HCT116 (cell line): Measurements from ENCODE around the gene KRCC1.

Source experiments
- ATF3 ChIP-seq: IDR thresholded peaks from 2 replicates; pipeline ENCODE4 v1.6.1; 2012
- CTCF ChIP-seq, 3 experiments: fragments of 200-600 bp in 1 of 3; sonication (generic) in 1 of 3; IDR thresholded peaks in 2 of 3; conservative IDR thresholded peaks in 1 of 3; 2 replicates each; pipeline ENCODE4 v1.5.1; 2012 to 2017; ENCODE audit warnings: low read depth in 2 of 3, low read length in 2 of 3, antibody characterized with exemption in 1 of 3, borderline replicate concordance in 1 of 3, control low read depth in 1 of 3, mild to moderate bottlenecking in 1 of 3, mixed read lengths in 1 of 3, mixed run types in 1 of 3, moderate library complexity in 1 of 3; ENCODE audit not compliant: insufficient read depth in 1 of 3
- EZH2 ChIP-seq: fragments of 200-600 bp; sonication (generic); IDR thresholded peaks from 2 replicates; pipeline ENCODE4 v1.6.1; 2017; ENCODE audit warnings: antibody characterized with exemption, mixed run types
- POLR2A ChIP-seq: IDR thresholded peaks from 2 replicates; pipeline ENCODE4 v1.7.0; 2011; ENCODE audit warnings: borderline replicate concordance; ENCODE audit not compliant: insufficient read depth, insufficient read length; ENCODE audit errors: extremely low read depth
- POLR2AphosphoS5 ChIP-seq: IDR thresholded peaks from 2 replicates; pipeline ENCODE4 v1.6.1; 2011; ENCODE audit warnings: mild to moderate bottlenecking, low read depth, low read length, moderate library complexity
- SP1 ChIP-seq: IDR thresholded peaks from 2 replicates; pipeline ENCODE4 v1.6.1; 2012; ENCODE audit warnings: low read depth

DNA sequence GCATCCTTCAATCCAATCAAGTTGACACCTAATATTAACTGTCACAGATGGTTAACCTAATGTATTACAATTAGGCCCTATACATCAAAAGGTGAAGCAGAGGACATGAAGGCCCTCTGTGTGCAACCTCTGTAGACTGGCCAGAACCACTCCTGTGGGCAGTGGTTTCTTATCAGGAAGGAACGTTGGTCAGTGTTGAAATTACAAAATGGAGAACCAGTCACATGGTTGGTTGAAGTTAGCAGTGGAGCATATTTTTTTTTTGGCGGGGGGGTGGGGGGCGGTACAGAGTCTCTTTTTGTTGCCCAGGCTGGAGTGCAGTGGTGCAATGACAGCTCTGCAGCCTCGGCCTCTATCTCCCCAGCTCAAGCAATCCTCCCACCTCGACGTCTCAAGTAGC is 59.0 kb downstream of the KRCC1 start:
- TF ChIP-seq ATF3 (no peak), POLR2A (no peak), POLR2AphosphoS5 (no peak), CTCF (IDR thresholded peaks at IDR 0.05 in 2 of 3, conservative IDR thresholded peaks at IDR 0.05 in 1 of 3; ENCODE audit: borderline replicate concordance in 1 of 3, insufficient read depth in 1 of 3, low read depth in 2 of 3, low read length in 2 of 3) (no peak), EZH2 (no peak), SP1 (no peak)
